ENCODE measurements around the gene PTOV1. TPM values are rescaled to one million over a fixed set of nuclear protein-coding genes. Genes with fewer than 3 reads are reported as not detected.

PTOV1 gene
- total and polyA plus RNA-seq, 2 of the 13 experiments (the other 11 are each of a cell fraction or from before 2014, with no cell fraction given) = 63.5 to 68.5 TPM

GRCh38 chr19:49817964-49818648, 32.9 kb upstream of the PTOV1 start, which contains the start of gene MED25 (continued):
- TF ChIP-seq, protein P1, sequence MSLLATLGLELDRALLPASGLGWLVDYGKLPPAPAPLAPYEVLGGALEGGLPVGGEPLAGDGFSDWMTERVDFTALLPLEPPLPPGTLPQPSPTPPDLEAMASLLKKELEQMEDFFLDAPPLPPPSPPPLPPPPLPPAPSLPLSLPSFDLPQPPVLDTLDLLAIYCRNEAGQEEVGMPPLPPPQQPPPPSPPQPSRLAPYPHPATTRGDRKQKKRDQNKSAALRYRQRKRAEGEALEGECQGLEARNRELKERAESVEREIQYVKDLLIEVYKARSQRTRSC (CRISPR knock-in tag; IDR thresholded peaks at IDR 0.05; ENCODE audit: low read depth) = no peak
- TF ChIP-seq JARID2 (CRISPR knock-in tag; IDR thresholded peaks at IDR 0.05; ENCODE audit: insufficient replicate concordance) (no peak), ZNF124 (CRISPR knock-in tag; IDR thresholded peaks at IDR 0.05) (no peak), KLF6 (CRISPR knock-in tag; IDR thresholded peaks at IDR 0.05) (peak; percentile 61; the same call in 1 of the 2 replicates), ELF3 (CRISPR knock-in tag; IDR thresholded peaks at IDR 0.05) (peak; percentile 39; the same call in 1 of the 2 replicates), ZNF746 (CRISPR knock-in tag; IDR thresholded peaks at IDR 0.05) (no peak), ZNF101 (CRISPR knock-in tag; IDR thresholded peaks at IDR 0.05; ENCODE audit: borderline replicate concordance, low read depth) (no peak), HNF4G (IDR thresholded peaks at IDR 0.05; ENCODE audit: borderline replicate concordance, low read depth, low read length) (no peak), HNF4G (CRISPR knock-in tag; IDR thresholded peaks at IDR 0.05; ENCODE audit: borderline replicate concordance, low read depth) (no peak), ZFP36L2 (CRISPR knock-in tag; IDR thresholded peaks at IDR 0.05) (no peak), MED8 (CRISPR knock-in tag; IDR thresholded peaks at IDR 0.05; ENCODE audit: insufficient replicate concordance) (no peak), ISL2 (CRISPR knock-in tag; IDR thresholded peaks at IDR 0.05) (peak; percentile 60; the same call in 1 of the 2 replicates), NFKBIZ (CRISPR knock-in tag; IDR thresholded peaks at IDR 0.05) (0 out of 2 replicates have a peak, but pooled peaks have one; percentile 37), KMT2A (CRISPR knock-in tag; IDR thresholded peaks at IDR 0.05) (peak; percentile 31; the same call in 1 of the 2 replicates), ZNF296 (CRISPR knock-in tag; conservative IDR thresholded peaks at IDR 0.05) (no peak), PLSCR1 (CRISPR knock-in tag; IDR thresholded peaks at IDR 0.05; ENCODE audit: borderline replicate concordance) (no peak), RFXAP (CRISPR knock-in tag; IDR thresholded peaks at IDR 0.05; ENCODE audit: borderline replicate concordance) (peak; percentile 67; the same call in 1 of the 2 replicates), SPEN (CRISPR knock-in tag; IDR thresholded peaks at IDR 0.05; ENCODE audit: low read depth) (peak; percentile 59; the same call in 1 of the 2 replicates), KAT2B (IDR thresholded peaks at IDR 0.05; ENCODE audit: borderline replicate concordance, low read depth, low read length) (no peak), ZC3H4 (CRISPR knock-in tag; IDR thresholded peaks at IDR 0.05; ENCODE audit: borderline replicate concordance) (no peak)
- TF ChIP-seq, protein P2, sequence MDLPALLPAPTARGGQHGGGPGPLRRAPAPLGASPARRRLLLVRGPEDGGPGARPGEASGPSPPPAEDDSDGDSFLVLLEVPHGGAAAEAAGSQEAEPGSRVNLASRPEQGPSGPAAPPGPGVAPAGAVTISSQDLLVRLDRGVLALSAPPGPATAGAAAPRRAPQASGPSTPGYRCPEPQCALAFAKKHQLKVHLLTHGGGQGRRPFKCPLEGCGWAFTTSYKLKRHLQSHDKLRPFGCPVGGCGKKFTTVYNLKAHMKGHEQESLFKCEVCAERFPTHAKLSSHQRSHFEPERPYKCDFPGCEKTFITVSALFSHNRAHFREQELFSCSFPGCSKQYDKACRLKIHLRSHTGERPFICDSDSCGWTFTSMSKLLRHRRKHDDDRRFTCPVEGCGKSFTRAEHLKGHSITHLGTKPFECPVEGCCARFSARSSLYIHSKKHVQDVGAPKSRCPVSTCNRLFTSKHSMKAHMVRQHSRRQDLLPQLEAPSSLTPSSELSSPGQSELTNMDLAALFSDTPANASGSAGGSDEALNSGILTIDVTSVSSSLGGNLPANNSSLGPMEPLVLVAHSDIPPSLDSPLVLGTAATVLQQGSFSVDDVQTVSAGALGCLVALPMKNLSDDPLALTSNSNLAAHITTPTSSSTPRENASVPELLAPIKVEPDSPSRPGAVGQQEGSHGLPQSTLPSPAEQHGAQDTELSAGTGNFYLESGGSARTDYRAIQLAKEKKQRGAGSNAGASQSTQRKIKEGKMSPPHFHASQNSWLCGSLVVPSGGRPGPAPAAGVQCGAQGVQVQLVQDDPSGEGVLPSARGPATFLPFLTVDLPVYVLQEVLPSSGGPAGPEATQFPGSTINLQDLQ (CRISPR knock-in tag; IDR thresholded peaks at IDR 0.05) = no peak
- TF ChIP-seq, protein P3, sequence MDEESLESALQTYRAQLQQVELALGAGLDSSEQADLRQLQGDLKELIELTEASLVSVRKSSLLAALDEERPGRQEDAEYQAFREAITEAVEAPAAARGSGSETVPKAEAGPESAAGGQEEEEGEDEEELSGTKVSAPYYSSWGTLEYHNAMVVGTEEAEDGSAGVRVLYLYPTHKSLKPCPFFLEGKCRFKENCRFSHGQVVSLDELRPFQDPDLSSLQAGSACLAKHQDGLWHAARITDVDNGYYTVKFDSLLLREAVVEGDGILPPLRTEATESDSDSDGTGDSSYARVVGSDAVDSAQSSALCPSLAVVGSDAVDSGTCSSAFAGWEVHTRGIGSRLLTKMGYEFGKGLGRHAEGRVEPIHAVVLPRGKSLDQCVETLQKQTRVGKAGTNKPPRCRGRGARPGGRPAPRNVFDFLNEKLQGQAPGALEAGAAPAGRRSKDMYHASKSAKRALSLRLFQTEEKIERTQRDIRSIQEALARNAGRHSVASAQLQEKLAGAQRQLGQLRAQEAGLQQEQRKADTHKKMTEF (CRISPR knock-in tag; IDR thresholded peaks at IDR 0.05) = peak; percentile 46
- TF ChIP-seq, protein P4, sequence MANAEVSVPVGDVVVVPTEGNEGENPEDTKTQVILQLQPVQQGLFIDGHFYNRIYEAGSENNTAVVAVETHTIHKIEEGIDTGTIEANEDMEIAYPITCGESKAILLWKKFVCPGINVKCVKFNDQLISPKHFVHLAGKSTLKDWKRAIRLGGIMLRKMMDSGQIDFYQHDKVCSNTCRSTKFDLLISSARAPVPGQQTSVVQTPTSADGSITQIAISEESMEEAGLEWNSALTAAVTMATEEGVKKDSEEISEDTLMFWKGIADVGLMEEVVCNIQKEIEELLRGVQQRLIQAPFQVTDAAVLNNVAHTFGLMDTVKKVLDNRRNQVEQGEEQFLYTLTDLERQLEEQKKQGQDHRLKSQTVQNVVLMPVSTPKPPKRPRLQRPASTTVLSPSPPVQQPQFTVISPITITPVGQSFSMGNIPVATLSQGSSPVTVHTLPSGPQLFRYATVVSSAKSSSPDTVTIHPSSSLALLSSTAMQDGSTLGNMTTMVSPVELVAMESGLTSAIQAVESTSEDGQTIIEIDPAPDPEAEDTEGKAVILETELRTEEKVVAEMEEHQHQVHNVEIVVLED (CRISPR knock-in tag; IDR thresholded peaks at IDR 0.05; ENCODE audit: borderline replicate concordance) = peak; percentile 86

Data from HepG2 (cell line).